ENCODE results near the gene HIP1. TPM values are rescaled to one million over a fixed set of nuclear protein-coding genes. Genes with fewer than 3 reads are reported as not detected.

HIP1 gene
- total and polyA plus RNA-seq, 9 of the 15 experiments (the other 6 are each of a cell fraction or from before 2014, with no cell fraction given) = 2.4 to 13.7 (median 9.5) TPM

GRCh38 chr7:75650062-75650461 is 88.7 kb downstream of the HIP1 start (continued):
- TF ChIP-seq ZNF407 (IDR thresholded peaks at IDR 0.05; ENCODE audit: low read depth) = no peak
- no peak for TF ChIP-seq NR3C1 (CRISPR knock-in tag; IDR thresholded peaks at IDR 0.05)
- TF ChIP-seq SLC30A9 (CRISPR knock-in tag; IDR thresholded peaks at IDR 0.05) = no peak
- no peak for TF ChIP-seq TEAD1 (CRISPR knock-in tag; IDR thresholded peaks at IDR 0.05)
- TF ChIP-seq PHTF2 (CRISPR knock-in tag; IDR thresholded peaks at IDR 0.05) = no peak
- TF ChIP-seq FOXA1 (IDR thresholded peaks at IDR 0.05; ENCODE audit: borderline replicate concordance) = no peak
- no peak for TF ChIP-seq GABPB2 (CRISPR knock-in tag; conservative IDR thresholded peaks at IDR 0.05)
- TF ChIP-seq ZC3H4 (CRISPR knock-in tag; IDR thresholded peaks at IDR 0.05; ENCODE audit: borderline replicate concordance) = no peak
- no peak for TF ChIP-seq THRB (CRISPR knock-in tag; conservative IDR thresholded peaks at IDR 0.05)
- TF ChIP-seq HNRNPH1 (optimal IDR thresholded peaks at IDR 0.05; ENCODE audit: low read depth, low read length) = no peak
- 0 out of 2 replicates have a peak, but pooled peaks have one; percentile 19 for TF ChIP-seq NFE2 (IDR thresholded peaks at IDR 0.05; ENCODE audit: low read depth)
- TF ChIP-seq ZNF384 (IDR thresholded peaks at IDR 0.05; ENCODE audit: low read depth, low read length) = no peak
- no peak for TF ChIP-seq IRF2 (CRISPR knock-in tag; IDR thresholded peaks at IDR 0.05)
- no peak for TF ChIP-seq MXI1 (IDR thresholded peaks at IDR 0.05; ENCODE audit: low read depth, low read length)
- TF ChIP-seq ZNF12 (CRISPR knock-in tag; IDR thresholded peaks at IDR 0.05) = no peak
- no peak for TF ChIP-seq FOXK2 (conservative IDR thresholded peaks at IDR 0.05 in 1 of 2, IDR thresholded peaks at IDR 0.05 in 1 of 2; ENCODE audit: low read depth in 2 of 2)
- no peak for TF ChIP-seq ZNF584 (CRISPR knock-in tag; IDR thresholded peaks at IDR 0.05; ENCODE audit: low read depth)
- TF ChIP-seq DPF2 (IDR thresholded peaks at IDR 0.05) = no peak
